ENCODE measurements around the gene C11orf97.
"Not testable (repeated sequence)": the region's sequence is repeated elsewhere in the genome, so short reads cannot be mapped to it uniquely, and the experiment has no call there.

C11orf97 gene

GRCh38 chr11:94533696-94534630 lies 21.7 kb downstream of the C11orf97 start:
- DNase-seq (ENCODE audit: insufficient read length, low spot score) (no peak), FAIRE-seq (no peak)
- no peak for TF ChIP-seq POLR2A (IDR thresholded peaks at IDR 0.05; ENCODE audit: low read depth, low read length)

DNA sequence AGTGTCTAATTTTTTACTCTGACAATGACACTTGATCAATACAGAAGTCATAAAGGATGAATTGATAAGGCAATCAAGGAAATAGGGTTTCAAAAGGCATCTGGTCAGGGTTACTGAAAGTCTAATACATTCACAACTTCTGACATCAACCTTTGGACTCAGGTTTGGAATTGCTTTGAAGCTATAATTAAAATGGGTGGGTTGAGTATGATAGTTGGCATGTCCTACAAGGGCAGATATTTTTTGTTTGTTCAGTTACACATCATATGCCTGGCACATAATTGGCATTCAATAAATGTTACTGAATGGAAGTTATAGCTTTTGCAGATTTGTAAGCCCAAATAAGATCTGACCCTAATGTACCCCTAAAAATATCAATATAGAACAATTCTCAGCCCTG lies 24.1 kb downstream of the C11orf97 start:
- FAIRE-seq, result no peak

DNA sequence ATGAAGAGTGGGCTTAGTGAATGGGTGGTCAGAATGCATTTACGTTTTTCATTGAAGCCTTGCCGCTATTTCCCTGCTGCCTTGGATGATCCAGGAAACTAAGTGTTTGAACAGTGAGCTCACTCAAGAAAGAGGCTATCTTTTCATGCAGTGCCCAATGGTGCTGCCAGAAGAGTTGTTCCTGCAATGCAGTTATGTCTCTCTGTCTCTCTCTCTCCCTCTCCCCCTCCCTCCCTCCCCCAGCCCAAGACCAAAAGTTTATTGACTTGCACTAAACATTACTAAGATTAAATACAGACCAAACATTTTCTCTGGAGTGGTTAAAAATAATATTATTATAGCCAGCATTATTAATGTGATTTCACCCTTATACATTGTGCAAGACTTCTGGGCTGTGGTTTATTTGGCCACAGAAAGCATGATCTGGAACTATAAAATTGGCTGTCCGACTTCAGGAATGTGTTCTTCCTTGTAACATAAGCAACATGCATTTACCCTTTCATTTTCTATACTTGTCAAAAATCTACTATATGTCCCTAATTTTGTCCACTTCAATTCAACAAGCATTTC lies 24.9 kb downstream of the C11orf97 start:
- no peak for DNase-seq (ENCODE audit: insufficient read length, low spot score)
- no peak for TF ChIP-seq POLR2A (IDR thresholded peaks at IDR 0.05; ENCODE audit: low read depth, low read length)

More for the DNA sequence above, 24.1 kb downstream of the C11orf97 start:
- DNase-seq (ENCODE audit: insufficient read length, low spot score), result no peak
- no peak for TF ChIP-seq POLR2A (IDR thresholded peaks at IDR 0.05; ENCODE audit: low read depth, low read length)

DNA sequence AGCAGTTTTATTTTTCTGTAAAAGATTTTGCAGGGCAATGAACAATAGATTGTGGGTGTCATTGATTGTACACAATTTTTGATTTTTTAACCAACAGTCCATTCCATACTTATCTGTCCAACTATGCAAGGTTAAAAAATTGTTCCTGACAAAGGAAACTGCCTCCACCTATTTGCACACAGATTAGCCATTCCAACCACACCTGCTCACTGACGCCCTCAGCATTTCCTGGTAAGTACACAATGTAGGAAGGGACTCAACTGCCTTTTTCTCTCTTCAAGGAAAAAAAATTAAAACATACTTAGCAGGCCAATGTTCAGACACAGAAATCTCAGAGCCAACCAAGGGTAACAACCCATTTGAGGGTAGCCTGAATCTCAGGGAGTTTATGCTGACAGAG lies 27.2 kb downstream of the C11orf97 start:
- DNase-seq (ENCODE audit: insufficient read length, low spot score) (no peak), FAIRE-seq (no peak)
- no peak for TF ChIP-seq POLR2A (IDR thresholded peaks at IDR 0.05; ENCODE audit: low read depth, low read length)

More for the DNA sequence above, 24.9 kb downstream of the C11orf97 start:
- FAIRE-seq, result no peak

DNA sequence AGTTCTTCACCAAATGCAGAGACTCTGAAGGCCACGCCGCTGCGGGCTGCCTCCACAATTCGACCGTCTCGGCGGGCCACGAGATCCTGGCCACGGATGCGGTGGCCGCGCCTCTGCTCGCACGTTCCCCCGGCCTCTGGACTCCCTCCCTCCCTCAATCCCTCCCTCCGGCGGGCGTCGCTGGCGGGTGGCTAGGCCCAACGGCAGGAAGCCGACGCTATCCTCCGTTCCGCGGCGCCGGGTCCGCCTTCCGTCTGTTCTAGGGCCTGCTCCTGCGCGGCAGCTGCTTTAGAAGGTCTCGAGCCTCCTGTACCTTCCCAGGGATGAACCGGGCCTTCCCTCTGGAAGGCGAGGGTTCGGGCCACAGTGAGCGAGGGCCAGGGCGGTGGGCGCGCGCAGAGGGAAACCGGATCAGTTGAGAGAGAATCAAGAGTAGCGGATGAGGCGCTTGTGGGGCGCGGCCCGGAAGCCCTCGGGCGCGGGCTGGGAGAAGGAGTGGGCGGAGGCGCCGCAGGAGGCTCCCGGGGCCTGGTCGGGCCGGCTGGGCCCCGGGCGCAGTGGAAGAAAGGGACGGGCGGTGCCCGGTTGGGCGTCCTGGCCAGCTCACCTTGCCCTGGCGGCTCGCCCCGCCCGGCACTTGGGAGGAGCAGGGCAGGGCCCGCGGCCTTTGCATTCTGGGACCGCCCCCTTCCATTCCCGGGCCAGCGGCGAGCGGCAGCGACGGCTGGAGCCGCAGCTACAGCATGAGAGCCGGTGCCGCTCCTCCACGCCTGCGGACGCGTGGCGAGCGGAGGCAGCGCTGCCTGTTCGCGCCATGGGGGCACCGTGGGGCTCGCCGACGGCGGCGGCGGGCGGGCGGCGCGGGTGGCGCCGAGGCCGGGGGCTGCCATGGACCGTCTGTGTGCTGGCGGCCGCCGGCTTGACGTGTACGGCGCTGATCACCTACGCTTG lies 31.7 kb downstream of the C11orf97 start, which contains the start of gene FUT4:
Gene FUT4, plus strand, starts transcription at position 227 of the 951 bp plus-strand sequence. Its CDS starts 213 bp downstream, at position 440.
- FAIRE-seq, result no peak
- peak; percentile 63 for DNase-seq (ENCODE audit: insufficient read length, low spot score)
- TF ChIP-seq POLR2A (IDR thresholded peaks at IDR 0.05; ENCODE audit: low read depth, low read length), result peak; percentile 59

DNA sequence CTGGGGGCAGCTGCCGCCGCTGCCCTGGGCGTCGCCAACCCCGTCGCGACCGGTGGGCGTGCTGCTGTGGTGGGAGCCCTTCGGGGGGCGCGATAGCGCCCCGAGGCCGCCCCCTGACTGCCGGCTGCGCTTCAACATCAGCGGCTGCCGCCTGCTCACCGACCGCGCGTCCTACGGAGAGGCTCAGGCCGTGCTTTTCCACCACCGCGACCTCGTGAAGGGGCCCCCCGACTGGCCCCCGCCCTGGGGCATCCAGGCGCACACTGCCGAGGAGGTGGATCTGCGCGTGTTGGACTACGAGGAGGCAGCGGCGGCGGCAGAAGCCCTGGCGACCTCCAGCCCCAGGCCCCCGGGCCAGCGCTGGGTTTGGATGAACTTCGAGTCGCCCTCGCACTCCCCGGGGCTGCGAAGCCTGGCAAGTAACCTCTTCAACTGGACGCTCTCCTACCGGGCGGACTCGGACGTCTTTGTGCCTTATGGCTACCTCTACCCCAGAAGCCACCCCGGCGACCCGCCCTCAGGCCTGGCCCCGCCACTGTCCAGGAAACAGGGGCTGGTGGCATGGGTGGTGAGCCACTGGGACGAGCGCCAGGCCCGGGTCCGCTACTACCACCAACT lies 32.5 kb downstream of the C11orf97 start:
- FAIRE-seq (no peak), DNase-seq (ENCODE audit: insufficient read length, low spot score) (no peak)
- no peak for TF ChIP-seq POLR2A (IDR thresholded peaks at IDR 0.05; ENCODE audit: low read depth, low read length)

DNA sequence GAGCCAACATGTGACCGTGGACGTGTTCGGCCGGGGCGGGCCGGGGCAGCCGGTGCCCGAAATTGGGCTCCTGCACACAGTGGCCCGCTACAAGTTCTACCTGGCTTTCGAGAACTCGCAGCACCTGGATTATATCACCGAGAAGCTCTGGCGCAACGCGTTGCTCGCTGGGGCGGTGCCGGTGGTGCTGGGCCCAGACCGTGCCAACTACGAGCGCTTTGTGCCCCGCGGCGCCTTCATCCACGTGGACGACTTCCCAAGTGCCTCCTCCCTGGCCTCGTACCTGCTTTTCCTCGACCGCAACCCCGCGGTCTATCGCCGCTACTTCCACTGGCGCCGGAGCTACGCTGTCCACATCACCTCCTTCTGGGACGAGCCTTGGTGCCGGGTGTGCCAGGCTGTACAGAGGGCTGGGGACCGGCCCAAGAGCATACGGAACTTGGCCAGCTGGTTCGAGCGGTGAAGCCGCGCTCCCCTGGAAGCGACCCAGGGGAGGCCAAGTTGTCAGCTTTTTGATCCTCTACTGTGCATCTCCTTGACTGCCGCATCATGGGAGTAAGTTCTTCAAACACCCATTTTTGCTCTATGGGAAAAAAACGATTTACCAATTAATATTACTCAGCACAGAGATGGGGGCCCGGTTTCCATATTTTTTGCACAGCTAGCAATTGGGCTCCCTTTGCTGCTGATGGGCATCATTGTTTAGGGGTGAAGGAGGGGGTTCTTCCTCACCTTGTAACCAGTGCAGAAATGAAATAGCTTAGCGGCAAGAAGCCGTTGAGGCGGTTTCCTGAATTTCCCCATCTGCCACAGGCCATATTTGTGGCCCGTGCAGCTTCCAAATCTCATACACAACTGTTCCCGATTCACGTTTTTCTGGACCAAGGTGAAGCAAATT lies 33.3 kb downstream of the C11orf97 start:
- TF ChIP-seq POLR2A (IDR thresholded peaks at IDR 0.05; ENCODE audit: low read depth, low read length), result no peak
- DNase-seq (ENCODE audit: insufficient read length, low spot score) (no peak), FAIRE-seq (no peak)

DNA sequence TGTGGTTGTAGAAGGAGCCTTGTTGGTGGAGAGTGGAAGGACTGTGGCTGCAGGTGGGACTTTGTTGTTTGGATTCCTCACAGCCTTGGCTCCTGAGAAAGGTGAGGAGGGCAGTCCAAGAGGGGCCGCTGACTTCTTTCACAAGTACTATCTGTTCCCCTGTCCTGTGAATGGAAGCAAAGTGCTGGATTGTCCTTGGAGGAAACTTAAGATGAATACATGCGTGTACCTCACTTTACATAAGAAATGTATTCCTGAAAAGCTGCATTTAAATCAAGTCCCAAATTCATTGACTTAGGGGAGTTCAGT lies 33.9 kb downstream of the C11orf97 start:
- FAIRE-seq (no peak), DNase-seq (ENCODE audit: insufficient read length, low spot score) (no peak)
- TF ChIP-seq POLR2A (IDR thresholded peaks at IDR 0.05; ENCODE audit: low read depth, low read length), result no peak

- no peak for TF ChIP-seq POLR2A (IDR thresholded peaks at IDR 0.05; ENCODE audit: low read depth, low read length)
- FAIRE-seq, result no peak
- DNase-seq (ENCODE audit: insufficient read length, low spot score), result no peak
Measured at GRCh38 chr11:94546886-94547285, 34.6 kb downstream of the C11orf97 start.

DNA sequence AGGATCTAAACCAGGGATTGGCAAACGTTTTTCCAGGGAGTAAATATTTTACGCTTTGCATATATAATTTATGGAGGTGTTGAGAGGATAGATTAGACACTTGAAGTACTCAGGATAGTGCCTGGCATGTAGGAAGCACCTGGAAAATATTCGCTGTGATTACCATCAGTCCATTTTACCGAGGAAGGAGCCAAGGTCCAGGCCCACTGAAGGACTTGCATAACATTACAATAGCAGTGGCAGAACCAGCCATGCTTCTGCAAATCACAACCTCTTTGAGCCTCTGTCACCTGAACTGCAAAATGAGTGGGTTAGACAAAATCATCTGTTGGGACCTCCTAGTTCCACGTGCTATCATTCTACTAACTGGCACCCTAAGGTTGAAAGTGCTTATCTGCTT lies 36.9 kb downstream of the C11orf97 start:
- no peak for FAIRE-seq
- no peak for TF ChIP-seq POLR2A (IDR thresholded peaks at IDR 0.05; ENCODE audit: low read depth, low read length)
- DNase-seq (ENCODE audit: insufficient read length, low spot score), result no peak

- no peak for TF ChIP-seq POLR2A (IDR thresholded peaks at IDR 0.05; ENCODE audit: low read depth, low read length)
- no peak for DNase-seq (ENCODE audit: insufficient read length, low spot score)
- FAIRE-seq, result no peak
Measured at GRCh38 chr11:94550513-94550912, 38.3 kb downstream of the C11orf97 start.

DNA sequence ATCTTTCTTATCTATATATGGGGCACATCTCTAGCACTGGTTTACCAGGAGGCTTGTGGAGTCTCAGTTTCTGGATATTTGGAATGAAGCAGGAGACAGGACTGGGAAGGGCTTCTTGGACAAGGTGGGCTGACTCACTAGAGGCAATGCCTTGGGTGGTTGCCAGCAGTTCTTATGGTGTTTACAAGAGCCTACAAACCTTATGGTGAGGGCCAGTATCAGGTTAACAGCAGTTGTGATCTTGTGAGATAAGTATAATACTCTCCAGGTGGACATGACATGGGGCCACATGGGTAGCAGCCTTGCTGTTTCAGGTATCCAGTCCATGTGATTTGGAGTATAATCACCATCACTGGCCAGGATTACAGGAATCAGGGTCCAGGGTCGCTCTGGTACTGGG lies 41.7 kb downstream of the C11orf97 start:
- DNase-seq (ENCODE audit: insufficient read length, low spot score) (no peak), FAIRE-seq (no peak)
- TF ChIP-seq POLR2A (IDR thresholded peaks at IDR 0.05; ENCODE audit: low read depth, low read length), result no peak

GRCh38 chr11:94555752-94556329 lies 43.6 kb downstream of the C11orf97 start:
- not testable (repeated sequence) for FAIRE-seq; DNase-seq (ENCODE audit: insufficient read length, low spot score)
